Osteocyte (in vitro differentiated cells): Measurements from ENCODE around the gene SNTB2. TPM values are rescaled to one million over a fixed set of nuclear protein-coding genes. Genes with fewer than 3 reads are reported as not detected.

Experiments used
- DNase-seq: peaks from one replicate; pipeline ENCODE4 v3.0.0; 2021; ENCODE audit warnings: mixed read lengths; ENCODE audit not compliant: unreplicated experiment; ENCODE audit errors: extremely low spot score
- H3K27ac Mint-ChIP-seq: one replicate; pipeline ENCODE4 v1.8.0; 2021; ENCODE audit warnings: mild to moderate bottlenecking, mixed read lengths; ENCODE audit not compliant: unreplicated experiment
- H3K27me3 Mint-ChIP-seq: one replicate; pipeline ENCODE4 v1.8.0; 2021; ENCODE audit warnings: mixed read lengths; ENCODE audit not compliant: unreplicated experiment
- H3K36me3 Mint-ChIP-seq: one replicate; pipeline ENCODE4 v1.8.0; 2021; ENCODE audit warnings: mixed read lengths; ENCODE audit not compliant: unreplicated experiment
- H3K4me1 Mint-ChIP-seq: one replicate; pipeline ENCODE4 v1.8.0; 2021; ENCODE audit warnings: mixed read lengths; ENCODE audit not compliant: unreplicated experiment
- H3K4me3 Mint-ChIP-seq: one replicate; pipeline ENCODE4 v1.8.0; 2021; ENCODE audit warnings: mild to moderate bottlenecking, moderate library complexity, mixed read lengths; ENCODE audit not compliant: unreplicated experiment
- H3K9me3 Mint-ChIP-seq: one replicate; pipeline ENCODE4 v1.8.0; 2021; ENCODE audit warnings: mixed read lengths; ENCODE audit not compliant: unreplicated experiment
- CTCF ChIP-seq: fragments of 200-600 bp; sonication (generic); IDR thresholded peaks from 2 replicates; pipeline ENCODE4 v1.5.0; 2021; ENCODE audit warnings: antibody characterized with exemption, mild to moderate bottlenecking, moderate library complexity
- total RNA-seq: library from RNA; stranded (reverse); gene quantifications from 2 replicates; pipeline ENCODE4 v1.2.1, GENCODE V29; 2021

The SNTB2 gene
- total RNA-seq, 1 donor from 2014 or later, result 39.6 TPM

GRCh38 chr16:69340095-69340644, 153.2 kb downstream of the SNTB2 start:
- no peaks in the 10 kb centered on the region for H3K9me3 Mint-ChIP-seq
- peaks cover 36% of the 10 kb centered on the region for H3K4me1 Mint-ChIP-seq
- H3K27me3 Mint-ChIP-seq, result no peaks in the 10 kb centered on the region
- DNase-seq, result no peak
- TF ChIP-seq CTCF, result no peak
- peak overlapping the region; percentile 96 for H3K27ac Mint-ChIP-seq
- H3K36me3 Mint-ChIP-seq, result peaks cover 15% of the 10 kb centered on the region
- peak overlapping the region; percentile 98 for H3K4me3 Mint-ChIP-seq

- Mint-ChIP-seq H3K27ac (no peak overlapping the region), H3K4me1 (peaks cover 17% of the 10 kb centered on the region), H3K9me3 (no peaks in the 10 kb centered on the region), H3K4me3 (no peak overlapping the region), H3K27me3 (no peaks in the 10 kb centered on the region), H3K36me3 (peaks cover 15% of the 10 kb centered on the region)
- no peak for DNase-seq
- TF ChIP-seq CTCF, result no peak
Observed at GRCh38 chr16:69344171-69344570, 157.2 kb downstream of the SNTB2 start.

GRCh38 chr16:69345923-69346322, 159.0 kb downstream of the SNTB2 start:
- TF ChIP-seq CTCF, result no peak
- Mint-ChIP-seq H3K9me3 (no peaks in the 10 kb centered on the region), H3K27ac (no peak overlapping the region), H3K4me3 (no peak overlapping the region), H3K4me1 (peaks cover 4% of the 10 kb centered on the region), H3K27me3 (no peaks in the 10 kb centered on the region), H3K36me3 (peaks cover 15% of the 10 kb centered on the region)
- DNase-seq, result no peak

- TF ChIP-seq CTCF, result no peak
- Mint-ChIP-seq H3K4me1 (peaks cover under 1% of the 10 kb centered on the region), H3K27me3 (no peaks in the 10 kb centered on the region), H3K4me3 (no peak overlapping the region), H3K9me3 (no peaks in the 10 kb centered on the region), H3K27ac (no peak overlapping the region), H3K36me3 (peaks cover 15% of the 10 kb centered on the region)
- no peak for DNase-seq
Observed at GRCh38 chr16:69346683-69347082, 159.7 kb downstream of the SNTB2 start.

GRCh38 chr16:69348222-69348621, 161.3 kb downstream of the SNTB2 start:
- no peak overlapping the region for H3K4me3 Mint-ChIP-seq
- H3K4me1 Mint-ChIP-seq, result no peaks in the 10 kb centered on the region
- H3K27me3 Mint-ChIP-seq, result no peaks in the 10 kb centered on the region
- H3K27ac Mint-ChIP-seq, result no peak overlapping the region
- peaks cover 15% of the 10 kb centered on the region for H3K36me3 Mint-ChIP-seq
- no peak for TF ChIP-seq CTCF
- H3K9me3 Mint-ChIP-seq, result no peaks in the 10 kb centered on the region
- DNase-seq, result no peak
